Gastroesophageal sphincter (tissue), 4 donors: ENCODE results near the gene RTF2. TPM values are rescaled to one million over a fixed set of nuclear protein-coding genes. Genes with fewer than 3 reads are reported as not detected.

Source experiments
- ATAC-seq: fragments of 150-250 bp; one replicate; pipeline ENCODE4 v1.9.1; 2016; ENCODE audit warnings: mild to moderate bottlenecking, moderate library complexity
- H3K27ac ChIP-seq, 4 donors: fragments of 200-600 bp; sonication (generic) in 3 of 4; 1 replicate in 3 of 4; 2 replicates in 1 of 4; pipeline ENCODE4 v1.5.1; 2016 to 2019
- H3K27me3 ChIP-seq: fragments of 200-600 bp; sonication (generic); one replicate; pipeline ENCODE4 v1.5.1; 2019
- H3K36me3 ChIP-seq, 2 donors: fragments of 200-600 bp; sonication (generic); one replicate each; pipeline ENCODE4 v1.5.1; 2019; ENCODE audit warnings: control low read depth in 1 of 2
- H3K4me1 ChIP-seq, 3 donors: fragments of 200-600 bp; sonication (generic); 1 replicate in 2 of 3; 2 replicates in 1 of 3; pipeline ENCODE4 v1.5.1; 2016 to 2019; ENCODE audit warnings: control low read depth in 2 of 3
- H3K4me3 ChIP-seq, 2 donors: fragments of 200-600 bp; sonication (generic); one replicate each; pipeline ENCODE4 v1.5.1; 2019; ENCODE audit warnings: mild to moderate bottlenecking in 1 of 2, moderate library complexity in 1 of 2
- H3K9me3 ChIP-seq, 3 donors: fragments of 200-600 bp; sonication (generic); one replicate each; pipeline ENCODE4 v1.5.1; 2017 to 2019; ENCODE audit warnings: control low read depth in 2 of 3
- EP300 ChIP-seq: sonication (generic); formaldehyde crosslinking; IDR thresholded peaks from one replicate; pipeline ENCODE4 v1.6.1; 2017; ENCODE audit warnings: antibody characterized with exemption, mild to moderate bottlenecking
- POLR2A ChIP-seq, 2 donors: fragments of 450-650 bp; IDR thresholded peaks; one replicate each; pipeline ENCODE4 v1.6.1; 2017; ENCODE audit warnings: antibody characterized with exemption in 2 of 2, mild to moderate bottlenecking in 2 of 2, moderate library complexity in 1 of 2
- POLR2AphosphoS5 ChIP-seq: sonication (generic); formaldehyde crosslinking; IDR thresholded peaks from one replicate; pipeline ENCODE4 v1.6.1; 2017; ENCODE audit warnings: antibody characterized with exemption
- WGBS, 2 donors: methylation state at CpG; one replicate each; pipeline ENCODE4 v1.1.5; 2018; ENCODE audit warnings: low coverage in 1 of 2; 5-methylcytosine and 5-hydroxymethylcytosine counted together
- total RNA-seq, 4 donors: library from RNA; depleted of rRNA; stranded (reverse); fragments of >200 nt; gene quantifications; one replicate each; pipeline ENCODE4 v1.1.0, GENCODE V29; 2016
- TF ChIP-seq, protein P1 (sequence below), 4 experiments: fragments of 200-600 bp in 2 of 4; fragments of 450-650 bp in 2 of 4; sonication (generic) in 1 of 4; IDR thresholded peaks; one replicate each; pipeline ENCODE4 v1.5.1; 2017 to 2019; ENCODE audit warnings: antibody characterized with exemption in 4 of 4, mild to moderate bottlenecking in 2 of 4, moderate library complexity in 2 of 4

The RTF2 gene
- total RNA-seq, 4 donors from 2014 or later = 83.7 to 96.1 (median 90.3) TPM

GRCh38 chr20:56442389-56443365 lies 25.8 kb upstream of the RTF2 start:
- 59 to 79% methylated on average over 4 to 8 of the region's 17 CpGs for WGBS, 2 donors
- Histone ChIP-seq H3K4me3 (no peak overlapping the region), H3K27me3 (peaks cover 8% of the 10 kb centered on the region), H3K27ac (peak overlapping the region in 2 of 4 donors; percentile 40 to 65), H3K9me3 (no peaks in the 10 kb centered on the region), H3K36me3 (no peaks in the 10 kb centered on the region), H3K4me1 (peaks cover 0 to 25% (median 7%) of the 10 kb centered on the region in 3 donors)
- no peak for TF ChIP-seq EP300
- no peak for TF ChIP-seq POLR2A (IDR thresholded peaks at IDR 0.05)
- TF ChIP-seq, protein P1, sequence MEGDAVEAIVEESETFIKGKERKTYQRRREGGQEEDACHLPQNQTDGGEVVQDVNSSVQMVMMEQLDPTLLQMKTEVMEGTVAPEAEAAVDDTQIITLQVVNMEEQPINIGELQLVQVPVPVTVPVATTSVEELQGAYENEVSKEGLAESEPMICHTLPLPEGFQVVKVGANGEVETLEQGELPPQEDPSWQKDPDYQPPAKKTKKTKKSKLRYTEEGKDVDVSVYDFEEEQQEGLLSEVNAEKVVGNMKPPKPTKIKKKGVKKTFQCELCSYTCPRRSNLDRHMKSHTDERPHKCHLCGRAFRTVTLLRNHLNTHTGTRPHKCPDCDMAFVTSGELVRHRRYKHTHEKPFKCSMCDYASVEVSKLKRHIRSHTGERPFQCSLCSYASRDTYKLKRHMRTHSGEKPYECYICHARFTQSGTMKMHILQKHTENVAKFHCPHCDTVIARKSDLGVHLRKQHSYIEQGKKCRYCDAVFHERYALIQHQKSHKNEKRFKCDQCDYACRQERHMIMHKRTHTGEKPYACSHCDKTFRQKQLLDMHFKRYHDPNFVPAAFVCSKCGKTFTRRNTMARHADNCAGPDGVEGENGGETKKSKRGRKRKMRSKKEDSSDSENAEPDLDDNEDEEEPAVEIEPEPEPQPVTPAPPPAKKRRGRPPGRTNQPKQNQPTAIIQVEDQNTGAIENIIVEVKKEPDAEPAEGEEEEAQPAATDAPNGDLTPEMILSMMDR (IDR thresholded peaks at IDR 0.05) = no peak
- no peak for TF ChIP-seq POLR2AphosphoS5
- ATAC-seq = no peak

GRCh38 chr20:56443654-56444540 lies 24.5 kb upstream of the RTF2 start:
- peak; percentile 27 for ATAC-seq
- Histone ChIP-seq H3K27me3 (peaks cover 8% of the 10 kb centered on the region), H3K36me3 (no peaks in the 10 kb centered on the region), H3K9me3 (no peaks in the 10 kb centered on the region), H3K4me1 (peaks cover 0 to 18% (median 7%) of the 10 kb centered on the region in 3 donors), H3K27ac (peak overlapping the region in 3 of 4 donors; percentile 60 to 65 (median 60)), H3K4me3 (no peak overlapping the region)
- TF ChIP-seq, protein P1 (IDR thresholded peaks at IDR 0.05) = no peak
- TF ChIP-seq POLR2AphosphoS5 (no peak), EP300 (no peak), POLR2A (IDR thresholded peaks at IDR 0.05) (no peak)
- 58 to 74% methylated on average over 7 to 15 of the region's 27 CpGs for WGBS, 2 donors

DNA sequence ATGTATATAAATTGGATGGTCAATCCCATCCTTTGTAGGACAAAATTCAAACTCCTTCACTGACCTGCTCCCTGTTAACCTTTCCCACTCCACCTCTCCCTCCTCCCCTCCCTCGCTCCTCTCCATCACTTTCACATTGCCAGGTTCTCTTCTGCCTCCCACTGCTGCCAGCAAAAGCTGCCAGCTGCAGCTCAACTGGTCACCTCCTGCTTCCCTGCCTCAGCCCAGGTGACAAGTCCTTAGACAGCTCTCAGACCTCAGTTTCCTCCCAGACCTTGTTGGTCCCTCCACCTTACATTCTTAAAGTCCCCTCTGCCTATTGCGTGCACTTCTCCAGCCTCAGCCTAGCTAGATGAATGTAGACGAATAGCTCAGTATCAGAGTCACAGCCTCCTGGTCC lies 23.3 kb upstream of the RTF2 start:
- Histone ChIP-seq H3K36me3 (no peaks in the 10 kb centered on the region), H3K27me3 (peaks cover 8% of the 10 kb centered on the region), H3K27ac (no peak overlapping the region), H3K4me3 (no peak overlapping the region), H3K4me1 (peaks cover 0 to 6% (median 2%) of the 10 kb centered on the region in 3 donors), H3K9me3 (no peaks in the 10 kb centered on the region)
- TF ChIP-seq EP300 (no peak), POLR2AphosphoS5 (no peak), POLR2A (IDR thresholded peaks at IDR 0.05) (no peak)
- TF ChIP-seq, protein P1 (IDR thresholded peaks at IDR 0.05) = no peak
- 88 to 100% methylated on average over 1 of the region's 3 CpGs for WGBS, 2 donors
- no peak for ATAC-seq

DNA sequence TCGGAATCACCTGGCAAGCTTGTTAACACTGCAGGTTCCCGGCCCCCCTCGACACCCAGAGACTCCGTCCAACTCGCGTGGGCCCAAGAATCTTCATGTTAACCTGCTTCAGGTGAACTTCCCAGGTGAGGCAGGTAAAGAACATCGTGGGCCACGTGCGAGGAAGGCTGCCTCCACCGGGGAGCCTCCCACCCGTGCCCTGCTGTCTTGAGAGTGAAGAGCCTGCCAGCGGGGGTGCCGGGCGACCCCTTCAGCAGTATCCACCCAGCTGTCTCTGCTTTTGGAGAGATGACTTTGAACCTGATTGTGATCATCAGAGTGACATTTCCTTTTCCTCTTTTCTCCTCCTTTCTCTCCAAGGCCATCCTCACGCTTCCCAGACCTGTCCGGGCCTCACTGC lies 22.9 kb upstream of the RTF2 start:
- Histone ChIP-seq H3K9me3 (no peaks in the 10 kb centered on the region), H3K27me3 (peaks cover 8% of the 10 kb centered on the region), H3K36me3 (no peaks in the 10 kb centered on the region), H3K4me3 (no peak overlapping the region), H3K4me1 (peaks cover 0 to 2% (median 0%) of the 10 kb centered on the region in 3 donors), H3K27ac (no peak overlapping the region)
- 100% methylated on average over 1 to 5 of the region's 16 CpGs for WGBS, 2 donors
- ATAC-seq = no peak
- TF ChIP-seq EP300 = no peak
- TF ChIP-seq POLR2A (IDR thresholded peaks at IDR 0.05) = no peak
- TF ChIP-seq, protein P1 (IDR thresholded peaks at IDR 0.05) = no peak
- TF ChIP-seq POLR2AphosphoS5 = no peak
